Stimulated activated CD4-positive, alpha-beta T cell treated with anti-CD3 and anti-CD28 coated beads, Interleukin-2, amount 100 ng/mL, for 48 hours (primary cell): ENCODE measurements around the gene LRRC27.

ENCODE experiments used
- DNase-seq, 2 donors: peaks; one replicate each; pipeline ENCODE4 v3.0.0-alpha.2; 2020

LRRC27 gene

DNA sequence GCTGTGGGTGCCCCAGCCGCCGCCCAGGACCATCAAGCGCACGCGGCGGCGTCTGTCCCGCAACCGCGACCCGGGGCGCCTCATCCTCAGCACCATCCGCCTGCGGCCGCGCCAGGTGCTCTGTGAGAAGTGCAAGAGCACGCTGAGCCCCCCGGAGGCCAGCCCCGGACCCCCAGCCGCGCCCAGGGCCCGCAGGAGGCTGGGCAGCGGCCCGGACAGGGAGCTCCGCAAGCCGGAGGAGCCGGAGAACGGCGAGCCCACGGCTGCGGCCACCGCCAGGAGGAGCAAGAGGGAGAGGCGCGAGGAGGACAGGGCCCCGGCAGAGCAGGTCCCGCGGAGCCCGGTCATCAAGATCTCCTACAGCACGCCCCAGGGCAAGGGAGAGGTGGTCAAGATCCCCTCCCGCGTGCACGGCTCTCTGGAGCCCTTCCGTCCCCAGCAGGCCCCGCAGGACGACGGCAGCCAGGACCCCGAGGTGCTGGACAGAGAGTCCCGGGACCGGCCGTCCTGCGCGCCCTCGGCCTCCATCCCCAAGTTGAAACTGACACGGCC lies 73.0 kb downstream of the LRRC27 start:
- no peak for DNase-seq

GRCh38 chr10:132405463-132405991 lies 73.5 kb downstream of the LRRC27 start:
- no peak for DNase-seq

GRCh38 chr10:132406181-132406580 lies 74.2 kb downstream of the LRRC27 start:
- no peak for DNase-seq

- no peak for DNase-seq
Observed at GRCh38 chr10:132406750-132407149, 74.8 kb downstream of the LRRC27 start.

- DNase-seq, result no peak
Observed at GRCh38 chr10:132407243-132407746, 75.3 kb downstream of the LRRC27 start.

GRCh38 chr10:132407846-132408278 lies 75.9 kb downstream of the LRRC27 start:
- DNase-seq, result no peak

DNA sequence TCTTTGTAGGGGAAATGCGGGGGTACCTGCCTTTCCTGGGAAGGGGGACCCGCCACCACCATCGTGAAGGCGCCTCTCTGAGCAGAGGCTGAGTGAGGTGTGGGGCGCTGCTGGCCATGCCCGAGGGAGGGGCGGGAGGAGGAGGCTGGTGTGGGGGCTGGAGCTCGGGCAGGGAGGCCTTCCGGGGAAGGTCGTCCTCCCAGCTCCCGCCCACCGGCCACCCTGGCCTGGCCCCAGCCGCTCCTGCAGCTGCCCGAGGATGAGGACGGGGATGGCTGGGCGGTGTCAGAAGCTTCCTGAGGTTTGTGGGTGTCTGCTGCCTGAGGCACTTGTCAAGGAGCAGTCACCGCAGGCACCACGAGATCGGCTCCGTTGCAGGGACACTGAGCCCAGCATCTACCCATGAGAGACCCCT lies 76.4 kb downstream of the LRRC27 start:
- no peak for DNase-seq

DNA sequence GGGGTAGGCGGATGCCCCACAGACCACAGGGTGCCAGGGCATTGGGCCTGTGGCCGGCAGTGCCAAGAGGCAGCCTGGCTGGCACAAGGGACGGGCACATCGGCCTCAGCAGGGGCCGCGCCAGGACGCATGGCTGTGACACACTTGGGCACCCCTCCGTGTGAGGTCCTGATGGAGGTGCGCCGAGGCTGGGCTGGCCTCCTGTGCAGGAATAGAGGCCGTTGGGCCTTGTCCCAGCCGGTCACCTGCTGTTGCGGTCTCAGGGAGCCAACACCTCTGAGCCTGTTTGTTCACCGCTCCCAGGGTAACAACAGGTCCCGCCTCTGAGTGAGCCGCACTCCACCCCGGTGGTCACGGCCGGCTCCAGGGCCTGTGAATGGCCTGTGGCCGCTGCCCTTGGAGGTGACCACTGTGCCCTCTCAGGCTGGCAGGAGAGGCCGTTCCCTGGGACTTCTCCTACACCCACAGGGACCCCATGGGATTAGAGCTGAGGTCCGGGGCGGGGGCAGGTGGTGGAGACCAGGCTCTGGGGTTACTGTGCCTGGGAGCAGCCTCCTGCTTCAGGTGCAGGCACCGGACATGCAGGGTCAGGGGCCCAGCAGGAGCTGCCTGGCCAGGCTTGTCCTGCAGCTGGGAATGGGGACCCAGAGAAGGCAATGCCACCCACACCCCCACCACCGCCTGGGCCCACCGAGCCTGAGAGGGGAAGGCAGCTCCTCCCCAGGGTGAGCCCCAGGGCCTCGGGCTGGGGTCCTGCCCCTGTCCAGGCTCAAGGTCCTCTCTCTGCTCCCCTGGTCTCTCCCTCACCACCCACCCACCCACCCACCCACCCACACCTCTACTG lies 77.1 kb downstream of the LRRC27 start:
- DNase-seq, result no peak

DNA sequence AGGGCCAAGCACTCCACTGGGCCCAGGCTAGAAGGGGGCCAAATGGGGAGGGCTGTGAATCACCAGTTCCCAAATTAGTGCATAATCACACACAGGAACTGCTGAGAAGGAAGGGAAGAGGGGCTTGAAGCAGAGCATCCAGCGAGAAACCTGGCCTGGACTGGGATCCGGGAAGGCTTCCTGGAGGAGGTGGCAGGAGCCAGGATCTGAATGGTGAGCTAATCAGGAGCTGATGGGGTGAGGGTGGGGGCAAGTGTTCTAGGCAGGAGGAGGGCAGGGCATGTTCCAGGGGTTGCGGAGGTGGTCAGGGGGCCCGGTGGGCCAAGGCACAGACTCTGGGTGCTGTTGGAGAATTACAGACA lies 77.7 kb downstream of the LRRC27 start:
- no peak for DNase-seq

GRCh38 chr10:132410056-132410778 lies 78.2 kb downstream of the LRRC27 start:
- no peak for DNase-seq

- no peak for DNase-seq
Observed at GRCh38 chr10:132410779-132411532, 79.0 kb downstream of the LRRC27 start.

DNA sequence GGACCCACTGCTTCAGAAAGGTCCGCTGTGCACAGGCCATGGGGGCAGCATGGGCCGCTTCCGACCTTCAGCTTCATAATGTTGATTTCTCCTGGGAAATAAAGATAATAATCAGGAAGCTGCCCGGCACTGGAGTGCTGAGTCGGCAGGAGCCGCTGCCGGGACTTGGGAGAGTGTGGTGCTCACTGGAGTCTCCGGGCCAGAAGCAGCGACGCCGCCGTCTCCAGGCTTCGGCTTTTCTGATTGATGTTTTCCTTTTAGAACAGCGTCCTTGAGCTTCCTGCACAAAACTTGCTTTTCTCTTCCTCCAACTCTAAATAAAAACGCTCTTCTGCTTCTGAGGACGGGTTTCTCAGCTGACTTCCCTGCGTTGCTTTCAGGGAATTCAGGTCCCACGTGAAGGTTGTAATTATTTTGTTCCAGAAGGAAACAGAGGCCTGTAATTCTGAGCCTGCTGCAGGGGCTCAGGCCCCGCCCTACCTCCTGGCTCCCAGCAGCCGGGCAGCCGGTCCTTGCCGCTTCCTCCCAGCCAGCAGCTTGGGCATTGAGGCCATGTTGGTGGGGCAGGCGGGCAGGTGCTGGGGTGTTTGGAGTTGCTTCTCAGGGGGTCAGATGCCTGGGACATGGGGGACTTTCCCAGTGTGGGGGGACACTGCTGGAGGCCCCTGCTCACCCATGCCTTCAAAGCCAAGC lies 79.7 kb downstream of the LRRC27 start:
- DNase-seq, result no peak

- DNase-seq, result no peak
Observed at GRCh38 chr10:132412316-132413192, 80.6 kb downstream of the LRRC27 start.

DNA sequence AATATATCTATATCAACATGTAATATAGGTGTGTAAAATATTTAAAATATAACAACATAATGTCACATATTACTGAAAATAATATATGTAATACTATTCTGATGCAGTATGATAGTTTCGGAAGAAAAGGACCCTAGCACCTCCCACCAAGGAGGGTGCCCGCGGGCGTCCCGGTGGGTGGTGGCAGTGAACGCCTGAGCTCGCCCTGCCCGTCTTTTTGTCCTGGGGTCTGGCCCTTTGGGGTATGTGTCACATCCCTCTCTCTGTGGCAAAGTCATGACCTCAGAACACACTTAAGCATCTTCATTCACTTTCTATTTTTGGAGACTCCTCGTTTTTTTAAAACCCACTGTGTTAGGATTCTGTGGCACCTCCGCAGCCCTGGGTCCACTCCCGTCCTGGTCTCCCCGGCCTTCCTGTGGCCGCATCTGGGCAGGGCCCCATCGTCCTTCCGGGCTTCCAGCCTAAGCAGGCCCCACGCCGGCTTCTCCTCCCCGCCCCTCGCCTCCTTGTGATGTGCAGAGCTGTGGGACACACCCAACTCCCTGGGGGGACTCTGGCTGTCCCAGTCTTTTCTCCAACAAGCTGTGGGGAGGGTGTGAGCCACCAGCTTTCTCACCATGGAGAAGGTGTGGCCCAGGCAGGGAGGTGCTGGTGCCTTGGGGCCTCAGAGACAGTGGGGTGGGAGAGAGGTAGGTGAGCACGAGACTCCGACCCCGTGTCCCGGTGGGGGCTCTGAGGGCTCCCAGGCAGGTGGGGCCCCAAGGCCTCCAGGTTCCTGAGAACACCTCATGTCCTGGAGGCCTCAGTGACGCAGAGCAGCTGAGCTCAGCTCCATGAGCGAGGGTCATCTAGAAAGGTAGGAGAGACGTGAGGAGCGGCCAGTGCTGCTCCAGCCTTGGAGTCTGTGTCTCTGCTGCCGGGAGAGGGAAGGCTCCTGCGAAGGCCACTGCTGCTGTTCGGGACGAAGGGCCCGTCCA lies 81.5 kb downstream of the LRRC27 start:
- DNase-seq, result no peak

DNA sequence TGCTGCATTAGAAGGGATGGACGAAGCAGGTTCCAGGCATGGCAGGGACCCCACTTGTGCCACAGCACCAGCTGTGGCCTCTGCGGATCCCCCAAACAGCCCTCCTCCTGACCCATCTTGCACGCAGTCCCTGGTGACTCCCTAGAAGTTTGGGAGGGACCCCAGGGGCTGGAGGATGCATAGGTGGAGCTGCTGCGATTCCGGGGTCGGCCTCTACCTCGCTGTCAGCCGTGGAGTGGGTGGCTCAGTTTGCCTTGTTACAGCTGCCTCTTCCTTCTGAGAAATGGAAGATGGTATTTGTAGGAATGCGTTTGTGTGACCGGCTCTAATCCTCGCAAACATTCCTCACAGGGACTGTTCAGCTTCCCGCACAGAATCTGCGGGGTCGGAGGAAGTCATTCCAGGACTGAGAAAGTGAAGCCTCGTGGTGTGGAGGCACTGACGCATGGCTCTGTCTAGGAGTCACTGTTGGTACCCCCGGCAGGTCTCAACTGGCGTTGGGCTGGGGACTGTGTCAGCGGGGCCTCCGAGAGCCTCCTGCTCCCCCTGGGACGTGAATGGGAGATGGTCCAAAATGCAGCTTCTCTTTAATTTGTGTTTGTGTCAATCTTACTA lies 82.5 kb downstream of the LRRC27 start:
- DNase-seq, result no peak

- no peak for DNase-seq
Observed at GRCh38 chr10:132415255-132415654, 83.3 kb downstream of the LRRC27 start.

- DNase-seq, result no peak
Observed at GRCh38 chr10:132415956-132416355, 84.0 kb downstream of the LRRC27 start.

- DNase-seq, result no peak
Observed at GRCh38 chr10:132416566-132417256, 84.7 kb downstream of the LRRC27 start.
